NCI-H510A treated with DMSO at 0.1 percent for 48 hours (cell line): ENCODE results near the gene SCN3B.
A peak's percentile ranks its signal among the peaks of the same experiment; 100 is the strongest.
"Not testable (repeated sequence)": the region's sequence is repeated elsewhere in the genome, so short reads cannot be mapped to it uniquely, and the experiment has no call there.

Source experiments
- DNase-seq: peaks from one replicate; lab custom pipeline; 2025; lab: John Stamatoyannopoulos, UW

Gene SCN3B

DNA sequence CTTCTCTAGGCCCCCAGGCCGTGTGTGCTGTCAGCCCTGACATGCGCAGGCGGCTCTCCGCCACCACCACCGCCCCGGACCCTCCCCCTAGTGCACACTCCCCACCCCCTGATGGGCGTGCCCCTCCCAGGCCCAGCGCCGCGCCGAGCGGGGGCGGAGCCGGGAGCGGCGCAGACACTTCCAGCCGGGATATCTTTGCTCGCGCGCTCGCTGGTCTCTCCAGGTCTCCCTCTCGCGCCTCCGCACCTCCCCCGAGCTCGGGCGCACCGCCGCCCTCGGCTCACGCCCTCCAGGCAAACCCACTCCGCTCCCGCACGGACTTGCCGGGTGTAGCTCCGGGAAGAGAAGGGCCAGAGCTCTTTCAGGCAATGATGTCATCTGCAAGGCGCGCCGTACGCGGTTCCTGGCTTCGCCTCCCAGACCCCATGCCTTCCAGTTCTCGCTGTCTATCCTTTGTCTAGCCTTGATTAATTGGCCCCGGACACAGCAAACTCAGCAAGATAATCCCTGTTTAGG, at the start of gene SCN3B:
SCN3B (minus strand) TSS at position 59 of the 516 bp plus-strand sequence. CDS start 823 bp downstream, outside the sequence.
- peak; percentile 54 for DNase-seq

- no peak for DNase-seq
These were observed 48.3 kb upstream of the SCN3B start for GRCh38 chr11:123702696-123703095.

- no peak for DNase-seq
These were observed 47.7 kb upstream of the SCN3B start for GRCh38 chr11:123702139-123702538.

DNA sequence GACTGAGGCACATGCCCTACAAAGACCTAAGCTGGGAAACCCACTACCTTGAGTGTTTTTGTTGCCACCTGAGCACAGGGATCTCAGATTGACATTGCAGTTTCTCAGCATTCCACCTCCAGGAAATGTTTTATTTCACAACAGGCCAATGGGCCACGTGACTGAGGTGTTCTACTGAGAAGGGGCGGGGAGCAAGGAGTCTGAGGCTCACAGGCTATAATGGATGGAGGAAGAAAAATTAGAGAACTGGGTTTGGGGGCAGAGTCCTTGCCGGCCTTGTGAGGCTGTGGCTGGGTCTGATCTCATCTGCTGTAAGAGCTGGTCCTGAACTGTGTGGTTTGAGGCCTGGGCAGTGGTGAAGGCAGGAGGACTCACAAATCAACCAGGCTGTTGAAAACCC, 46.3 kb upstream of the SCN3B start:
- DNase-seq, result no peak

- no peak for DNase-seq
These were observed 44.2 kb upstream of the SCN3B start for GRCh38 chr11:123698546-123699127.

GRCh38 chr11:123696183-123696582, 41.8 kb upstream of the SCN3B start:
- DNase-seq, result no peak

- DNase-seq, result no peak
These were observed 40.8 kb upstream of the SCN3B start for GRCh38 chr11:123695231-123695630.

DNA sequence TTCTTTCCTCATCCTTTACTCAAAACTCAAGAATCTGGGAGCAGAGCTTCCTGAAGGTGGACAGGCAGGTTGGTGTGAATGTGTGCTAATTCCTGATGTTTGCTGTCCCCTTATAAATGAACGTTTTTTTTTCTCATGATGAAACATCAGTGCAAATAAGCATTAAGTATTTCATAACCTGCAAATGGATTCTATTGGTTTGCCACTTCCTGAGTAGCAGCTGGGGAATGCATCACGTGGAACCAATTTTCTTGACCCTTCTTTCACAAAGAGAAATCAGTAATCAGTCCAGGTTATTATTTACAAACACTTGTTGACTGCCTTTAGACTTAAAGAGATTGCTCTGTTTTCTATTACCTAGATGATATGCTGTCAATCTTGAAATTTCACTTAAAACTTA, 40.1 kb upstream of the SCN3B start:
- no peak for DNase-seq

- no peak for DNase-seq
These were observed 38.5 kb upstream of the SCN3B start for GRCh38 chr11:123692961-123693360.

GRCh38 chr11:123690485-123690884, 36.1 kb upstream of the SCN3B start:
- DNase-seq, result no peak

- no peak for DNase-seq
These were observed 30.2 kb upstream of the SCN3B start for GRCh38 chr11:123684601-123685000.

DNA sequence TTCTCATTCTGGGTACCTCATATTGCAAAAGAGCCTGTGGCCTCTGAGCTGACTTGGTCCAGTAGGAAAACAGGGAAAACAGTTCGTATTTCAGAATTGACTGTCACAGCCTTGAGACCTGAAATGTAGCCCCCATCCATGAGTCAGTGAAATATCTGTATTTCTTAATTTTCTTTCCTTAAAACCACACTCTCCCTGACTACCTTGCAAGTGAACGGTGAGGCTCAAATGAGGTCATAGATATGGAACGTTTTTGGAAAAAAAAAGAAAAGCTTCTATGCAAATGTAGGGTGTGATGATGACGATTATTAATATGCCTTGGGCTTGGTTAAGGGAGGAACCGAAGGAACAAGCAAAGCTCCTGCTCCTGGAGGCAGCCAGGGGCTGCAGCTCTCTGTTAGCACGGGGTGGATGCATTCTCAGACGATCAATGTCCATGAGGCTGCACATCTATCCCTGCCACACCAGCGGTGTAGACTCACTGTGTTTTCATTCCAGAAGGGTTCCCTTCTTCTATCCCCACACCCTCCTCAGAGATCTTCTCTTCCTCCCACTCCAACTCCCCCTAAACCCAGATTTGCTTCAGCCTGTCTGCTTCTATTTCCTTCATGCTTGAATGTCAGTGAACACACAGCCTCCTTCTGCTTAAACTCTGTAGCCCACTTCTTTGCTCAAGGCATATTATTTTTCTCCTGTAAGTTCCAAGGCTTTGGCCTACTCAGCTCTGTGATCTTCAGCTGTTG, 29.2 kb upstream of the SCN3B start:
- no peak for DNase-seq

DNA sequence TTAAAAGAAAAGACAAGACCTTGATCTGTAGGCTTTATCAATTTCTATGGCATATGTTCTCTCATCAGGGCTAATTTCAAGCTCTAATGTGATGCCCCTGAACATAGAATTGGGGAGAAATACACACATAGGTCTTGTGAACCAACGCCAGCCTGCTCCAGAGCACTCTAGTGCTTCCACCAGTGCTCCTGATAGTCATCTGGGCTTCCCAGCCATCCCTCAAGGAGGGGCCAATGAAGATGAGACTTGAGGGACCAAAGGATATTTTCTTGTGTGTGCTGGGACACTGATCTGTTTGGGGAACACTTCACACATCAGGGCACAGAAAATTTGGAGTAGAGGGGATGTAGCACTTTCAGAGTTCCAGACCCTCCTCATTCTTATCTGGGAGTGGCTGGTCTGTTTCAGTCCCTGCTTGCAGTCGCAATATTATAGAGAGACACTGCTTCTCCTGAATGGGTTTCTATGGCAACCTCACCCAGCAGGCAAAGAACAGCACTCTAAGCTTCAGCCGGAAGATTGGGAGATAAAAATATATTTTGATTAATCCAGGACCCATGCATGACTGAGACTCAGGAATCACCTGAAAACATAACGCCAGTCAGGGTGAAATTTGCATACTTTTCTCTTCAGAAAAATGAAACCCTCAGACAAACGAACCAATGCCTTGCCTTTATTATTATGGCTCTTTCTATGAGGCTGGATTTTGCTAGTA, 28.4 kb upstream of the SCN3B start:
- DNase-seq, result no peak

- DNase-seq, result no peak
These were observed 26.6 kb upstream of the SCN3B start for GRCh38 chr11:123681030-123681429.

- DNase-seq, result no peak
These were observed 23.8 kb upstream of the SCN3B start for GRCh38 chr11:123678246-123678645.

- no peak for DNase-seq
These were observed 23.1 kb upstream of the SCN3B start for GRCh38 chr11:123677510-123677909.

DNA sequence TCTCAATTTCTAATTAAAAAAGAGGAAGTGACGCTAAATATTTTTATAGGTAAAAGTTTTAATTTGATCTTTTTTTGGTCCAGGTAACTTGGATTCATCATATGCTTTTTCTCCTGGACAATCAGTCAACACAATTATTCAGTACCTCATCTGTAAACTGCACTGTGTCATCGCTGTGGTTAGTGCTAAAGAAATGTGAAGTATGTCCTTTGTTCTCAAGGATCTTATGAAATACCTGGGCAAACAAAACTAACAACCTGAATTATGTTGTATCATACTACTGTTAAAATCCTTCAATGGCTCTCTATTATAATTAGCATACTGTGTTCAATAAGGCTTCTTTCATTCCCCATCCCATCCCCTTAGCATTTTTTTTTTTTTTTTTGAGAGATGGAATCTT, 19.9 kb upstream of the SCN3B start:
- no peak for DNase-seq

DNA sequence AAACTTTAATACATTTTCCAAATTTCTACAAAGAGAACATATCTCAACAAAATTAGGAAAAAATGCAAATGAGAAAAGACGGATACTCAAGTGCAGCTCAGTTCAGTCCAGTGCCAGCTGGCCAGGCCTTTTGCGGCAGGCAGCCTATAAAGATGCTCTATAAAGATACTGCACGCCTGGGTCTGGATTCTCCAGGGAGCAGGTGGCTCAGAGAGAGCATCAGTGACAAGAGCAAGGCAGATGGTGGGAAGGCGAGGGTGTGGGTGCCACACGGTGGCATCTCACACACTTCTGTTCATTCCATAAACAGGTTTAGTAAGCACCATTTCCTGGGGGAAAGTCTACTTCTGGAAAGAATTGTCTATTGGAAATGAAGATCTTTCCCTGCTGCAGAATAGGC, 18.1 kb upstream of the SCN3B start:
- DNase-seq, result no peak

- DNase-seq, result no peak
These were observed 17.1 kb upstream of the SCN3B start for GRCh38 chr11:123671534-123671933.

DNA sequence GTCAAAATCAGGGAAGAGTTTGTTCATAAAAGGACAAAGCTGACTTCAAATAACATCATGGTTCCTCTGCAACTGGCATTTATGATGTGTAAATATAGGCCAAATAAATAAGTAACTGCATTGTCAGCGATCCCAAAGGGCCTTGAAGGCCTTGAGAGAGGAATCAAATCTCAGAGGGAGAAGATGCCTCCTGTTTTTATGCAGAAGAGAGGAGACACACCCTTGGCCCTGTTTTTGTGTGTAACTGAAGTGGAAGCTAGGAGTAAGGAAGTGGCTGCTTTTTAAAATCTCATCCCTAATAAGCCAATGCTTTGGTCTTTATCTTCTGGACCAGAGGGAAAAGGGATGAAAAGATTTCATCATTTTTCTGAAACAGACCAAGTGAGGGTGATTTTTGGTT, 15.7 kb upstream of the SCN3B start:
- no peak for DNase-seq

- DNase-seq, result no peak
These were observed 10.9 kb upstream of the SCN3B start for GRCh38 chr11:123665306-123665705.

DNA sequence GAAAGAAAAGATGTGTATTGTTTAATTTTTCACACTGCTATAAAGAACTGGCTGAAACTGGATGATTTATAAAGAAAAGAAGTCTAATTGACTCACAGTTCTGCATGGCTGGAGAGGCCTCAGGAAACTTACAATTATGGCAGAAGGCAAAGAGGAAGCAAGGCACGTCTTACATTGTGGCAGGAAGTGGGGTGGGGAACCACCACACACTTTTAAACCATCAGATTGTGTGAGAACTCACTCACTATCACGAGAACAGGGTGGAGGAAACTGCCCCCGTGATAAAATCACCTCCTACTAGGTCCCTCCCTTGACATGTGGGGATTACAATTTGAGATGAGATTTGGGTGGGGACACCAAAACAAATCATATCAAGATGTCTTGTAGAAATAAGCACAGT, 5.5 kb upstream of the SCN3B start:
- DNase-seq, result not testable (repeated sequence)

- DNase-seq, result no peak
These were observed 4.9 kb upstream of the SCN3B start for GRCh38 chr11:123659311-123659710.
